Neural progenitor cell (in vitro differentiated cells): ENCODE measurements around the gene MAMLD1. TPM values are rescaled to one million over a fixed set of nuclear protein-coding genes. Genes with fewer than 3 reads are reported as not detected.

Experiments used
- DNase-seq: peaks from one replicate; pipeline ENCODE4 v3.0.0-alpha.2; 2016; ENCODE audit warnings: low spot score
- H2AFZ ChIP-seq: fragments of 200-600 bp; sonication (generic); replicated peaks from 2 replicates; pipeline ENCODE4 v1.6.1; 2016; ENCODE audit warnings: antibody characterized with exemption
- H3F3A ChIP-seq: fragments of 200-600 bp; sonication (generic); 2 replicates; pipeline ENCODE4 v1.6.1; 2016; ENCODE audit warnings: antibody characterized with exemption, low read depth
- H3K27ac ChIP-seq: fragments of 200-600 bp; sonication (generic); 2 replicates; pipeline ENCODE4 v1.5.1; 2016; ENCODE audit warnings: mild to moderate bottlenecking
- H3K27me3 ChIP-seq: fragments of 200-600 bp; sonication (generic); 2 replicates; pipeline ENCODE4 v1.6.1; 2016; ENCODE audit warnings: mild to moderate bottlenecking, moderate library complexity
- H3K36me3 ChIP-seq: fragments of 200-600 bp; sonication (generic); 2 replicates; pipeline ENCODE4 v1.5.1; 2016
- H3K4me1 ChIP-seq: fragments of 200-600 bp; sonication (generic); 2 replicates; pipeline ENCODE4 v1.6.1; 2016; ENCODE audit warnings: mixed run types
- H3K4me2 ChIP-seq: fragments of 200-600 bp; sonication (generic); 2 replicates; pipeline ENCODE4 v1.6.1; 2016
- H3K4me3 ChIP-seq: fragments of 200-600 bp; sonication (generic); 2 replicates; pipeline ENCODE4 v1.5.1; 2016
- H3K79me2 ChIP-seq: fragments of 200-600 bp; sonication (generic); 2 replicates; pipeline ENCODE4 v1.6.1; 2016; ENCODE audit warnings: low read depth
- H3K9ac ChIP-seq: fragments of 200-600 bp; sonication (generic); 2 replicates; pipeline ENCODE4 v1.6.1; 2016
- H3K9me3 ChIP-seq: fragments of 200-600 bp; sonication (generic); 2 replicates; pipeline ENCODE4 v1.5.1; 2016; ENCODE audit warnings: low read depth
- H4K20me1 ChIP-seq: fragments of 200-600 bp; sonication (generic); 2 replicates; pipeline ENCODE4 v1.6.1; 2016; ENCODE audit warnings: low read depth
- H3K27ac Mint-ChIP-seq: 3 replicates; pipeline ENCODE4 v1.8.0; 2021; ENCODE audit warnings: mixed read lengths
- H3K27me3 Mint-ChIP-seq: 2 replicates; pipeline ENCODE4 v1.8.0; 2022; ENCODE audit warnings: low read depth, mild to moderate bottlenecking, inconsistent platforms, moderate library complexity, mixed read lengths; ENCODE audit not compliant: insufficient read depth
- H3K36me3 Mint-ChIP-seq: 3 replicates; pipeline ENCODE4 v1.8.0; 2021; ENCODE audit warnings: mixed read lengths
- H3K4me1 Mint-ChIP-seq: 3 replicates; pipeline ENCODE4 v1.8.0; 2021; ENCODE audit warnings: mixed read lengths
- H3K4me3 Mint-ChIP-seq: 3 replicates; pipeline ENCODE4 v1.8.0; 2021; ENCODE audit warnings: mild to moderate bottlenecking, moderate library complexity, mixed read lengths
- H3K9me3 Mint-ChIP-seq: 3 replicates; pipeline ENCODE4 v1.8.0; 2020; ENCODE audit warnings: mixed read lengths
- EZH2 ChIP-seq: fragments of 200-600 bp; sonication (generic); IDR thresholded peaks from 2 replicates; pipeline ENCODE4 v1.6.1; 2017; ENCODE audit warnings: antibody characterized with exemption, mild to moderate bottlenecking, moderate library complexity
- EZH2phosphoT487 ChIP-seq: fragments of 200-600 bp; sonication (generic); IDR thresholded peaks from 2 replicates; pipeline ENCODE4 v1.6.1; 2017; ENCODE audit warnings: antibody characterized with exemption
- total RNA-seq: library from RNA; depleted of rRNA; stranded (reverse); fragments of >200 nt; gene quantifications from 2 replicates; pipeline ENCODE4 v1.2.3, GENCODE V29; 2015; ENCODE audit warnings: low replicate concordance
- TF ChIP-seq, protein P1 (sequence below): fragments of 200-600 bp; sonication (generic); IDR thresholded peaks from 2 replicates; pipeline ENCODE4 v1.5.1; 2017; ENCODE audit warnings: antibody characterized with exemption, mild to moderate bottlenecking

The MAMLD1 gene
- total RNA-seq, 1 donor from 2014 or later = not detected

GRCh38 chrX:150487369-150488094 lies 124.4 kb downstream of the MAMLD1 start:
- Histone ChIP-seq H3K4me2 (no peak overlapping the region), H4K20me1 (no peaks in the 10 kb centered on the region), H3K79me2 (no peaks in the 10 kb centered on the region), H3K9me3 (no peaks in the 10 kb centered on the region), H3K4me3 (no peak overlapping the region), H3K27me3 (no peaks in the 10 kb centered on the region), H2AFZ (no peak overlapping the region), H3K4me1 (no peaks in the 10 kb centered on the region), H3K36me3 (no peaks in the 10 kb centered on the region), H3K9ac (no peak overlapping the region), H3K27ac (no peak overlapping the region), H3F3A (no peaks in the 10 kb centered on the region)
- Mint-ChIP-seq H3K9me3 (peaks cover 2% of the 10 kb centered on the region), H3K4me3 (no peak overlapping the region), H3K27me3 (peaks cover 2% of the 10 kb centered on the region), H3K36me3 (peaks cover 2% of the 10 kb centered on the region), H3K4me1 (no peaks in the 10 kb centered on the region), H3K27ac (no peak overlapping the region)
- TF ChIP-seq EZH2phosphoT487 = no peak
- DNase-seq = no peak

- H3F3A ChIP-seq = no peaks in the 10 kb centered on the region
- H3K27ac Mint-ChIP-seq = no peak overlapping the region
Measured at GRCh38 chrX:150489359-150490015, 126.4 kb downstream of the MAMLD1 start.

GRCh38 chrX:150495496-150495895 lies 132.4 kb downstream of the MAMLD1 start:
- Histone ChIP-seq H3K9ac (no peak overlapping the region), H3K36me3 (no peaks in the 10 kb centered on the region), H3K9me3 (no peaks in the 10 kb centered on the region), H4K20me1 (no peaks in the 10 kb centered on the region), H3K4me2 (no peak overlapping the region), H3K4me3 (no peak overlapping the region), H3F3A (no peaks in the 10 kb centered on the region), H2AFZ (no peak overlapping the region), H3K79me2 (no peaks in the 10 kb centered on the region), H3K4me1 (no peaks in the 10 kb centered on the region), H3K27ac (no peak overlapping the region), H3K27me3 (no peaks in the 10 kb centered on the region)
- Mint-ChIP-seq H3K9me3 (no peaks in the 10 kb centered on the region), H3K27me3 (no peaks in the 10 kb centered on the region), H3K36me3 (peaks cover 2% of the 10 kb centered on the region), H3K27ac (no peak overlapping the region), H3K4me1 (peaks cover 4% of the 10 kb centered on the region), H3K4me3 (no peak overlapping the region)
- no peak for DNase-seq
- TF ChIP-seq, protein P1, sequence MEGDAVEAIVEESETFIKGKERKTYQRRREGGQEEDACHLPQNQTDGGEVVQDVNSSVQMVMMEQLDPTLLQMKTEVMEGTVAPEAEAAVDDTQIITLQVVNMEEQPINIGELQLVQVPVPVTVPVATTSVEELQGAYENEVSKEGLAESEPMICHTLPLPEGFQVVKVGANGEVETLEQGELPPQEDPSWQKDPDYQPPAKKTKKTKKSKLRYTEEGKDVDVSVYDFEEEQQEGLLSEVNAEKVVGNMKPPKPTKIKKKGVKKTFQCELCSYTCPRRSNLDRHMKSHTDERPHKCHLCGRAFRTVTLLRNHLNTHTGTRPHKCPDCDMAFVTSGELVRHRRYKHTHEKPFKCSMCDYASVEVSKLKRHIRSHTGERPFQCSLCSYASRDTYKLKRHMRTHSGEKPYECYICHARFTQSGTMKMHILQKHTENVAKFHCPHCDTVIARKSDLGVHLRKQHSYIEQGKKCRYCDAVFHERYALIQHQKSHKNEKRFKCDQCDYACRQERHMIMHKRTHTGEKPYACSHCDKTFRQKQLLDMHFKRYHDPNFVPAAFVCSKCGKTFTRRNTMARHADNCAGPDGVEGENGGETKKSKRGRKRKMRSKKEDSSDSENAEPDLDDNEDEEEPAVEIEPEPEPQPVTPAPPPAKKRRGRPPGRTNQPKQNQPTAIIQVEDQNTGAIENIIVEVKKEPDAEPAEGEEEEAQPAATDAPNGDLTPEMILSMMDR = no peak
- TF ChIP-seq EZH2 = no peak

More at GRCh38 chrX:150489359-150490015, 126.4 kb downstream of the MAMLD1 start:
- no peak for DNase-seq
- H3K9me3 Mint-ChIP-seq = peaks cover 2% of the 10 kb centered on the region
- Histone ChIP-seq H3K27me3 (no peaks in the 10 kb centered on the region), H3K79me2 (no peaks in the 10 kb centered on the region), H3K4me3 (no peak overlapping the region), H3K4me2 (no peak overlapping the region), H3K9ac (no peak overlapping the region), H3K36me3 (no peaks in the 10 kb centered on the region), H4K20me1 (no peaks in the 10 kb centered on the region), H3K9me3 (no peaks in the 10 kb centered on the region), H3K27ac (no peak overlapping the region), H3K4me1 (no peaks in the 10 kb centered on the region), H2AFZ (no peak overlapping the region)
- no peak overlapping the region for H3K4me3 Mint-ChIP-seq
- no peaks in the 10 kb centered on the region for H3K4me1 Mint-ChIP-seq
- TF ChIP-seq EZH2phosphoT487 (no peak), EZH2 (no peak)
- TF ChIP-seq, protein P1 = no peak
- H3K27me3 Mint-ChIP-seq = peaks cover 2% of the 10 kb centered on the region
- H3K36me3 Mint-ChIP-seq = peaks cover 2% of the 10 kb centered on the region

DNA sequence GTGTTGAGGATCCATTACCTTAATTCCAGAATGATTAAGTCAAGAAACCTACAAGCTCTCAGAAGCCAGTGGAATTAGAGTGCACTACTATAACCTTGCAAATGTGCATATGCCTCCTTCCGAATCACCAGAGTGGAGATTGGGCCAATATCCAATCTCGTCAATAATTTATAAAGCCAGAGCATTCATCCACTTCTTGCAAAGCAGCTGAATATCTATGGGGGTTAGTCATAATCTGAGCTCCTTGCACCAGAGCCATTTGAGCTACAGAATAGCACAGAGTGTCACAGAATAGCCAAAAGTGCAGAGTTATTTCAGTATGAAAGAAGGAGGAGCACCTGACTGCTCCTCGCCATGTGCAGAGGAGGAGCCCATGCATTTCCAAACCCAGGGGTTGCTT lies 136.1 kb downstream of the MAMLD1 start:
- Histone ChIP-seq H3K4me1 (peaks cover 2% of the 10 kb centered on the region), H3K9ac (no peak overlapping the region), H3K36me3 (no peaks in the 10 kb centered on the region), H3K27me3 (no peaks in the 10 kb centered on the region), H3K4me2 (no peak overlapping the region), H4K20me1 (no peaks in the 10 kb centered on the region), H3F3A (no peaks in the 10 kb centered on the region), H3K9me3 (no peaks in the 10 kb centered on the region), H3K4me3 (no peak overlapping the region), H2AFZ (no peak overlapping the region), H3K27ac (no peak overlapping the region), H3K79me2 (no peaks in the 10 kb centered on the region)
- Mint-ChIP-seq H3K4me3 (no peak overlapping the region), H3K9me3 (no peaks in the 10 kb centered on the region), H3K27ac (no peak overlapping the region), H3K4me1 (peaks cover 9% of the 10 kb centered on the region), H3K36me3 (no peaks in the 10 kb centered on the region), H3K27me3 (no peaks in the 10 kb centered on the region)
- no peak for DNase-seq
- no peak for TF ChIP-seq EZH2
- TF ChIP-seq, protein P1 = no peak
- TF ChIP-seq EZH2phosphoT487 = no peak
